Adrenal gland (tissue), 5 donors: ENCODE results near the gene HAUS3.

Source experiments
- CTCF ChIP-seq, 6 experiments: fragments of 450-650 bp in 4 of 6; fragments of 200-600 bp in 2 of 6; sonication (generic) in 1 of 6; IDR thresholded peaks; 1 replicate in 5 of 6; 2 replicates in 1 of 6; pipeline versions ENCODE4 v1.5.1 to v1.8.0; 2016 to 2021; ENCODE audit warnings: antibody characterized with exemption in 6 of 6, mild to moderate bottlenecking in 2 of 6, moderate library complexity in 1 of 6
- POLR2A ChIP-seq, 2 donors: fragments of 450-650 bp; IDR thresholded peaks; one replicate each; pipeline ENCODE4 v1.6.1; 2017; ENCODE audit warnings: antibody characterized with exemption in 2 of 2, mild to moderate bottlenecking in 2 of 2, moderate library complexity in 1 of 2
- donor health status: DM: no; HTN: no; CAD: no.

DNA sequence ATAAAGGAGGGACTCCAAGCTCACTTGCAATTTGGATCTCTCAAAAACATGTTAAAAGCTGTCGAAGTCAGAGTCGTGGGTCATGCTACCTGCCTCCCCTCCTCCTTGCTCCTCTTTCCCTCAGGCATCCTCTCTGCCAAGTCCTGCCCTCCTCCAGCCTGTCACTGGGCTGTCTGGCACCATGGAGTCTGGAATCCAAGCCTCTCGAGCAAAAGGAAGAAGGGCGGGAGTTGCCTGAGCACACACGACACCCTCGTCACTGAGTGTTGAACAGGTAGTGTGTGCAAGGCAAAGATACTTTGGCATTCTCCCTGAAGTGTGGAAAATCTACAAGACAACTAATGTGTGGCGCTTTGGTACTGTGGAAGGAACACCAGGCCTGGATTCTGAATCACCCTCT is 62.2 kb downstream of the HAUS3 start:
- TF ChIP-seq POLR2A (IDR thresholded peaks at IDR 0.05) = no peak
- TF ChIP-seq CTCF (IDR thresholded peaks at IDR 0.05) = no peak
